K562 (cell line): ENCODE results near the gene SERTAD1. TPM values are rescaled to one million over a fixed set of nuclear protein-coding genes. Genes with fewer than 3 reads are reported as not detected.

Experiments used
- BRD9 ChIP-seq: fragments of 450-650 bp; IDR thresholded peaks from 2 replicates; pipeline ENCODE4 v1.6.1; 2018; ENCODE audit warnings: low read depth; ENCODE audit not compliant: partially characterized antibody
- C11orf30 ChIP-seq: fragments of 450-650 bp; IDR thresholded peaks from 2 replicates; pipeline ENCODE4 v1.6.1; 2016; ENCODE audit warnings: low read depth, mild to moderate bottlenecking
- CREB1 ChIP-seq, 2 experiments: sonication (generic) in 1 of 2; formaldehyde crosslinking in 1 of 2; IDR thresholded peaks; 2 replicates each; pipeline versions ENCODE4 v1.6.1 to v1.8.0; 2012 to 2022; ENCODE audit warnings: inconsistent platforms in 1 of 2, mild to moderate bottlenecking in 1 of 2, missing genetic modification reagents in 1 of 2, moderate library complexity in 1 of 2
- CREB3 ChIP-seq: fragments of 450-650 bp; conservative IDR thresholded peaks from 2 replicates; pipeline ENCODE4 v1.6.1; 2016; ENCODE audit warnings: missing genetic modification characterization, low read depth, mild to moderate bottlenecking, missing compliant biosample characterization, moderate library complexity
- CTBP1 ChIP-seq: fragments of 450-650 bp; IDR thresholded peaks from 2 replicates; pipeline ENCODE4 v1.6.1; 2016; ENCODE audit warnings: borderline replicate concordance
- FIP1L1 ChIP-seq: fragments of 200-400 bp; formaldehyde crosslinking; IDR thresholded peaks from 2 replicates; pipeline ENCODE4 v1.6.1; 2018; ENCODE audit warnings: mild to moderate bottlenecking, low read depth, low read length; ENCODE audit not compliant: poor library complexity, severe bottlenecking
- HDAC1 ChIP-seq, 2 experiments: fragments of 450-650 bp; IDR thresholded peaks; 2 replicates each; pipeline ENCODE4 v1.6.1; 2016 to 2017; ENCODE audit warnings: inconsistent platforms in 1 of 2, mild to moderate bottlenecking in 1 of 2, moderate library complexity in 1 of 2
- HNRNPL ChIP-seq: fragments of 200-400 bp; formaldehyde crosslinking; IDR thresholded peaks from 2 replicates; pipeline ENCODE4 v1.6.1; 2017; ENCODE audit warnings: low read depth, mild to moderate bottlenecking, low read length
- KLF10 ChIP-seq: fragments of 250-450 bp; sonication (Bioruptor Pico); IDR thresholded peaks from 2 replicates; pipeline ENCODE4 v1.6.1; 2021; ENCODE audit warnings: matching md5 sums
- MAFG ChIP-seq: fragments of 450-650 bp; conservative IDR thresholded peaks from 2 replicates; pipeline ENCODE4 v1.6.1; 2016; ENCODE audit warnings: missing genetic modification characterization, missing compliant biosample characterization
- MCM5 ChIP-seq: fragments of 450-650 bp; IDR thresholded peaks from 2 replicates; pipeline ENCODE4 v1.6.1; 2016; ENCODE audit warnings: low read depth
- MEF2D ChIP-seq: conservative IDR thresholded peaks from 2 replicates; pipeline ENCODE4 v1.6.1; 2016; ENCODE audit warnings: low read depth, missing genetic modification characterization, missing compliant biosample characterization
- NCOA4 ChIP-seq: fragments of 450-650 bp; IDR thresholded peaks from 2 replicates; pipeline ENCODE4 v1.6.1; 2018; ENCODE audit warnings: mild to moderate bottlenecking; ENCODE audit not compliant: partially characterized antibody
- NFRKB ChIP-seq: fragments of 450-650 bp; IDR thresholded peaks from 2 replicates; pipeline ENCODE4 v1.6.1; 2016; ENCODE audit warnings: low read depth
- NFXL1 ChIP-seq: fragments of 450-650 bp; formaldehyde crosslinking; IDR thresholded peaks from 2 replicates; pipeline ENCODE4 v1.4.0; 2021; ENCODE audit warnings: mild to moderate bottlenecking
- NR2C1 ChIP-seq, 2 experiments: fragments of 450-650 bp; IDR thresholded peaks; 2 replicates each; pipeline ENCODE4 v1.6.1; 2017; ENCODE audit warnings: mild to moderate bottlenecking in 2 of 2, antibody characterized with exemption in 1 of 2, inconsistent platforms in 1 of 2, missing compliant biosample characterization in 1 of 2, missing genetic modification characterization in 1 of 2
- PHB ChIP-seq: fragments of 250-450 bp; sonication (Bioruptor Pico); IDR thresholded peaks from 2 replicates; pipeline ENCODE4 v1.5.0; 2021
- RBM25 ChIP-seq: fragments of 200-400 bp; formaldehyde crosslinking; IDR thresholded peaks from 2 replicates; pipeline ENCODE4 v1.6.1; 2018; ENCODE audit warnings: low read length, low read depth, moderate library complexity; ENCODE audit not compliant: severe bottlenecking
- RFX1 ChIP-seq: fragments of 450-650 bp; IDR thresholded peaks from 2 replicates; pipeline ENCODE4 v1.6.1; 2016; ENCODE audit warnings: mild to moderate bottlenecking, moderate library complexity
- STAT5A ChIP-seq: IDR thresholded peaks from 2 replicates; pipeline ENCODE4 v1.6.1; 2012; ENCODE audit warnings: low read length, inconsistent platforms, borderline replicate concordance
- TCF3 ChIP-seq: sonication (generic); formaldehyde crosslinking; IDR thresholded peaks from 2 replicates; pipeline ENCODE4 v1.4.0; 2020; ENCODE audit warnings: mild to moderate bottlenecking, missing genetic modification reagents
- TEAD4 ChIP-seq, 2 experiments: sonication (generic) in 1 of 2; formaldehyde crosslinking in 1 of 2; IDR thresholded peaks; 2 replicates each; pipeline versions ENCODE4 v1.6.1 to v1.8.0; 2012 to 2022; ENCODE audit warnings: borderline replicate concordance in 1 of 2, inconsistent platforms in 1 of 2, low read length in 1 of 2, mild to moderate bottlenecking in 1 of 2, missing genetic modification reagents in 1 of 2
- ZFX ChIP-seq: sonication (generic); formaldehyde crosslinking; IDR thresholded peaks from 2 replicates; pipeline ENCODE4 v1.8.0; 2022; ENCODE audit warnings: mild to moderate bottlenecking, missing genetic modification reagents, moderate library complexity
- ZKSCAN8 ChIP-seq: fragments of 200-800 bp; sonication (Bioruptor generic); IDR thresholded peaks from 2 replicates; pipeline ENCODE4 v1.6.1; 2016; ENCODE audit warnings: missing genetic modification characterization, missing compliant biosample characterization
- ZNF175 ChIP-seq: fragments of 200-800 bp; sonication (Bioruptor generic); IDR thresholded peaks from 2 replicates; pipeline ENCODE4 v1.6.1; 2016; ENCODE audit warnings: low read depth, mild to moderate bottlenecking, missing genetic modification characterization, missing compliant biosample characterization
- ZSCAN29 ChIP-seq: fragments of 450-650 bp; IDR thresholded peaks from 2 replicates; pipeline ENCODE4 v1.6.1; 2017
- polyA plus RNA-seq, 8 experiments: library from polyadenylated mRNA; depleted of rRNA in 4 of 8; stranded (reverse) in 5 of 8; unstranded in 3 of 8; fragments of >200 nt; fragmentation: Nextera tagmentation in 2 of 8; fragmentation: Illumina TruSeq in 1 of 8; extraction: Ambion mirVana in 2 of 8; extraction: Trizol in 1 of 8; gene quantifications; 2 replicates each; pipeline versions ENCODE4 v1.2.1 to v1.2.3, GENCODE V29; 2011 to 2014; ENCODE audit warnings: inconsistent platforms in 1 of 8, missing spikeins in 1 of 8
- total RNA-seq, 7 experiments: library from RNA; depleted of rRNA in 6 of 7; stranded (reverse); fragments of >200 nt in 6 of 7; fragmentation: Illumina TruSeq in 2 of 7; extraction: Trizol in 2 of 7; gene quantifications; 2 replicates each; pipeline versions ENCODE4 v1.2.1 to v1.2.3, GENCODE V29; 2011 to 2021; ENCODE audit warnings: low replicate concordance in 1 of 7
- TF ChIP-seq, protein P1 (sequence below): fragments of 250-450 bp; sonication (Bioruptor Pico); IDR thresholded peaks from 2 replicates; pipeline ENCODE4 v1.4.0; 2020; ENCODE audit warnings: borderline replicate concordance

SERTAD1 gene
- total and polyA plus RNA-seq, 9 of the 15 experiments (the other 6 are each of a cell fraction or from before 2014, with no cell fraction given), result 0.15 to 8.7 (median 4.9) TPM

DNA sequence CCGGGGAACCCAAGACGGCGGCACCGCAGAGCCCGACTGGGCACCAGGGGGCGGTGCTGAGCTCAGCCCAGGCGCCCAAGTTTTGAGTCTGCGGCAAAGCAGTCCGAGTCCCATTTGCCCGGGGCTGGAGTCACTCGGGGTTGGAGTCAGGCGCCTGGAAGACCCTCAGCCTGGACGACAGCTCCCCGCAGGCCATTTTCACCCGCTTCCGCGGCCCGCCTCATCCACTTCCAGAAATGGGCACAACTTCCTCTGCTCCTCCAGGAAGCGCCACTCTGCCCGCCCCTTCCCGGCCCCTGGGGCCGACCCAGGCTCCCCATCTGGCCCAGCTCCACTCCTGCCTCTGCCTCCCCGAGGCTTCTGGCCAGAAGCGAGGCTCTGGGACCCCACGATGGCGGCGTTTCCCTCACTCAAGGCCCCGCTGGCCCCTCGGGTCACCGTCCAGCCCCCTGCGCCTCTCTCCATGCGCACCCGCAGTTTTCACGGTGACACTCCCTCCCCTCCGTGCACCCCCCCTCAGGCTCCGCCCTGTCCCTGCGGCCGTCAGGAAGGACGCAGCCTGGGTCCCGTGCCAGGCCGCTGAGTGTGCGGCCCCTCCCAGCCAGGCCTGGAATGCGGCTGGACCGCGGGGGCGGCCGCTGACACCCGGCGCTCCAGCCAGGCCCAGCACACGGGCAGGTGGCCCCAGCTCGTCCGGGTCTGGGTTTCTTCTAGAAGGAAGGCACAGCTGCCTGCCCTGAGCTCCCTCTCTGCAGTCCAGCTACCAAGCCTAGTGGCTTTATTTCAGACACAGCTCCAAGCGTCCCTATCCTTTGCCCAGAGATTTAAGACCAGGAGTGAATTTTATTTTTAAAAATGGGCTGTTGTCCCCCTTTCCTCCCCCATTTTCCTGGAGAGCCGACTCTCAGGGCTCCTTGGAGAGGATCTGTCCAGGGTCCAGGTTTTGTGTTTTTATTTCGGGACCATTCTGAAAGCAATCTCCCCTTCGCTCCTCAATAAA, 4.7 kb downstream of the SERTAD1 start (continued):
- TF ChIP-seq, protein P1, sequence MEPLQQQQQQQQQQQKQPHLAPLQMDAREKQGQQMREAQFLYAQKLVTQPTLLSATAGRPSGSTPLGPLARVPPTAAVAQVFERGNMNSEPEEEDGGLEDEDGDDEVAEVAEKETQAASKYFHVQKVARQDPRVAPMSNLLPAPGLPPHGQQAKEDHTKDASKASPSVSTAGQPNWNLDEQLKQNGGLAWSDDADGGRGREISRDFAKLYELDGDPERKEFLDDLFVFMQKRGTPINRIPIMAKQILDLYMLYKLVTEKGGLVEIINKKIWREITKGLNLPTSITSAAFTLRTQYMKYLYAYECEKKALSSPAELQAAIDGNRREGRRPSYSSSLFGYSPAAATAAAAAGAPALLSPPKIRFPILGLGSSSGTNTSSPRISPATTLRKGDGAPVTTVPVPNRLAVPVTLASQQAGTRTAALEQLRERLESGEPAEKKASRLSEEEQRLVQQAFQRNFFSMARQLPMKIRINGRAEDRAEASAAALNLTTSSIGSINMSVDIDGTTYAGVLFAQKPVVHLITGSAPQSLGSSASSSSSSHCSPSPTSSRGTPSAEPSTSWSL, result no peak
- TF ChIP-seq RFX1 (no peak), STAT5A (no peak), PHB (CRISPR knock-in tag) (no peak), MAFG (tag) (no peak), FIP1L1 (peak; percentile 80), CREB3 (tag) (no peak), BRD9 (no peak), ZNF175 (CRISPR knock-in tag) (no peak), RBM25 (no peak), ZSCAN29 (no peak), HNRNPL (peak; percentile 85), HDAC1 (IDR thresholded peaks at IDR 0.05) (peak in 1 of 2 experiments; percentile 82; a peak in 2 of 4 replicates), NFXL1 (CRISPR knock-in tag) (no peak), MCM5 (no peak), NR2C1 (IDR thresholded peaks at IDR 0.05) (no peak), NR2C1 (tag; IDR thresholded peaks at IDR 0.05) (0 out of 2 replicates have a peak, but pooled peaks have one; percentile 10), NFRKB (no peak), TEAD4 (IDR thresholded peaks at IDR 0.05; ENCODE audit: low read length) (peak; percentile 93), TEAD4 (CRISPR knock-in tag; IDR thresholded peaks at IDR 0.05; ENCODE audit: borderline replicate concordance) (peak; percentile 98), TCF3 (CRISPR knock-in tag) (peak; percentile 47), MEF2D (tag) (no peak), CREB1 (IDR thresholded peaks at IDR 0.05) (no peak), CREB1 (CRISPR knock-in tag; IDR thresholded peaks at IDR 0.05) (peak; percentile 75; the same call in 1 of the 2 replicates), ZKSCAN8 (CRISPR knock-in tag) (no peak), KLF10 (no peak), CTBP1 (peak; percentile 94), NCOA4 (no peak), C11orf30 (no peak), ZFX (CRISPR knock-in tag) (peak; percentile 93)
